Suprapubic skin (tissue), 4 donors: ENCODE data around the gene PGLYRP2.

Experiments
- POLR2A ChIP-seq, 2 donors: fragments of 450-650 bp; IDR thresholded peaks; one replicate each; pipeline ENCODE4 v1.6.1; 2017; ENCODE audit warnings: antibody characterized with exemption in 2 of 2, mild to moderate bottlenecking in 2 of 2, moderate library complexity in 2 of 2
- POLR2AphosphoS5 ChIP-seq, 3 donors: sonication (generic); formaldehyde crosslinking; IDR thresholded peaks; one replicate each; pipeline ENCODE4 v1.6.1; 2017; ENCODE audit warnings: antibody characterized with exemption in 3 of 3
- TF ChIP-seq, protein P1 (sequence below), 2 donors: fragments of 200-600 bp in 1 of 2; fragments of 450-650 bp in 1 of 2; sonication (generic) in 1 of 2; IDR thresholded peaks; one replicate each; pipeline ENCODE4 v1.5.1; 2016 to 2019; ENCODE audit warnings: antibody characterized with exemption in 2 of 2, mild to moderate bottlenecking in 1 of 2, moderate library complexity in 1 of 2

DNA sequence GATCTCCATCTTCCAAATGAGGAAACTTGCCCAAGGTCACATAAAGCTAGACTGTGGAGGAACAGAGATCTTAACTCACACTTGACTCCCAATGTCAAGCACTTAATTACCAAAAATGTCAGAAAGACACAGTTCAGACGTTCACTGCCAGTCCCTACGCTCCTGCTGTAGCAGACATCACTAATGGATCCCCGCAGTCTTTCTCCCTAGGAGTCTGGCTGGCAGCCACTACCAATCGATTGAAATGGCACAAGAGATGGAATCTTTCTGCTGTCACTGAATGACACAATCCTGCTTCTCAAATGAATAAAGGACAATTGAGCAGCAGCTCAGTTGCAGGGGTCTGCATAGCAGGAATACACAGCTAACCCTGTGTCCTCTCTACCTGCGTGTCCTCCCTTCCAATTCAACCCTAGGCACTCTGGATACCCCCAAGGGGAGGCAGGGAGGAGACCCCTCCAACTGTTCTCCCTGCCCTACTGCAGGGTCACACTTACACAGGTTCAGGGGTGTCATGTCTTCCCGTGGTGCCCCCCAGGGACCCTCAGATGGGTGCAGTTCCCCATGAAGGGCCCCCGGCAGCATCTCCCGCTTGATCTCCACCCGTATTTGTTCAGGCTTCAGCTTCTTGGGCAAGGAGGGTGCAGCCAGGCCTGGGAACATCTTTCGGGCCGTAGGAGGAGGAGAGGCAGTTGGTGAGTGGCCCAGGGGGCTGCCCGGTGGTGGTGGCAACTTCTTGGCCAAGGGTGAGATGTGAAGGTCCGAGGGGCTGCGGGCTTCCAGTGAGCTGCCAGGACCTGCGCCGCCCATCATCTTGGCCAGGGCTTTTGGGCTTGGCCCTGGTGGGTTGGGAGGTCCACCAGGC lies 52.6 kb downstream of the PGLYRP2 start:
- TF ChIP-seq POLR2AphosphoS5 (IDR thresholded peaks at IDR 0.05) (no peak), POLR2A (IDR thresholded peaks at IDR 0.05) (no peak)
- TF ChIP-seq, protein P1, sequence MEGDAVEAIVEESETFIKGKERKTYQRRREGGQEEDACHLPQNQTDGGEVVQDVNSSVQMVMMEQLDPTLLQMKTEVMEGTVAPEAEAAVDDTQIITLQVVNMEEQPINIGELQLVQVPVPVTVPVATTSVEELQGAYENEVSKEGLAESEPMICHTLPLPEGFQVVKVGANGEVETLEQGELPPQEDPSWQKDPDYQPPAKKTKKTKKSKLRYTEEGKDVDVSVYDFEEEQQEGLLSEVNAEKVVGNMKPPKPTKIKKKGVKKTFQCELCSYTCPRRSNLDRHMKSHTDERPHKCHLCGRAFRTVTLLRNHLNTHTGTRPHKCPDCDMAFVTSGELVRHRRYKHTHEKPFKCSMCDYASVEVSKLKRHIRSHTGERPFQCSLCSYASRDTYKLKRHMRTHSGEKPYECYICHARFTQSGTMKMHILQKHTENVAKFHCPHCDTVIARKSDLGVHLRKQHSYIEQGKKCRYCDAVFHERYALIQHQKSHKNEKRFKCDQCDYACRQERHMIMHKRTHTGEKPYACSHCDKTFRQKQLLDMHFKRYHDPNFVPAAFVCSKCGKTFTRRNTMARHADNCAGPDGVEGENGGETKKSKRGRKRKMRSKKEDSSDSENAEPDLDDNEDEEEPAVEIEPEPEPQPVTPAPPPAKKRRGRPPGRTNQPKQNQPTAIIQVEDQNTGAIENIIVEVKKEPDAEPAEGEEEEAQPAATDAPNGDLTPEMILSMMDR (IDR thresholded peaks at IDR 0.05): no peak
